Measurements from ENCODE around the gene FOXO3.
"Not testable (repeated sequence)": the region's sequence is repeated elsewhere in the genome, so short reads cannot be mapped to it uniquely, and the experiment has no call there.

The FOXO3 gene

GRCh38 chr6:108683976-108684375 lies 123.3 kb downstream of the FOXO3 start:
- DNase-seq (ENCODE audit: low spot score); H3K27ac Mint-ChIP-seq; H3K4me3 Mint-ChIP-seq; H3K36me3 Mint-ChIP-seq (ENCODE audit: low read depth); H3K4me1 Mint-ChIP-seq (ENCODE audit: low read depth); H3K27me3 Mint-ChIP-seq (ENCODE audit: low read depth); H3K9me3 Mint-ChIP-seq: not testable (repeated sequence)

- Mint-ChIP-seq H3K36me3 (ENCODE audit: low read depth) (no peaks in the 10 kb centered on the region), H3K9me3 (no peaks in the 10 kb centered on the region), H3K27me3 (ENCODE audit: low read depth) (no peaks in the 10 kb centered on the region), H3K27ac (no peak overlapping the region), H3K4me1 (ENCODE audit: low read depth) (peaks cover 8% of the 10 kb centered on the region), H3K4me3 (no peak overlapping the region)
- no peak for DNase-seq (ENCODE audit: low spot score)
These were observed 124.1 kb downstream of the FOXO3 start for GRCh38 chr6:108684771-108685329.

GRCh38 chr6:108685970-108686369 lies 125.3 kb downstream of the FOXO3 start:
- H3K4me3 Mint-ChIP-seq: no peak overlapping the region
- H3K4me1 Mint-ChIP-seq (ENCODE audit: low read depth): peaks cover 8% of the 10 kb centered on the region
- H3K36me3 Mint-ChIP-seq (ENCODE audit: low read depth): no peaks in the 10 kb centered on the region
- no peaks in the 10 kb centered on the region for H3K27me3 Mint-ChIP-seq (ENCODE audit: low read depth)
- no peak overlapping the region for H3K27ac Mint-ChIP-seq
- no peaks in the 10 kb centered on the region for H3K9me3 Mint-ChIP-seq
- DNase-seq (ENCODE audit: low spot score): no peak

- Mint-ChIP-seq H3K9me3 (no peaks in the 10 kb centered on the region), H3K27ac (no peak overlapping the region), H3K36me3 (ENCODE audit: low read depth) (no peaks in the 10 kb centered on the region), H3K4me1 (ENCODE audit: low read depth) (peaks cover 8% of the 10 kb centered on the region), H3K27me3 (ENCODE audit: low read depth) (no peaks in the 10 kb centered on the region), H3K4me3 (no peak overlapping the region)
- DNase-seq (ENCODE audit: low spot score): no peak
These were observed 126.2 kb downstream of the FOXO3 start for GRCh38 chr6:108686896-108687295.

GRCh38 chr6:108687921-108688320 lies 127.2 kb downstream of the FOXO3 start:
- no peaks in the 10 kb centered on the region for H3K9me3 Mint-ChIP-seq
- DNase-seq (ENCODE audit: low spot score): no peak
- no peaks in the 10 kb centered on the region for H3K36me3 Mint-ChIP-seq (ENCODE audit: low read depth)
- no peaks in the 10 kb centered on the region for H3K27me3 Mint-ChIP-seq (ENCODE audit: low read depth)
- H3K4me3 Mint-ChIP-seq: no peak overlapping the region
- peaks cover 8% of the 10 kb centered on the region for H3K4me1 Mint-ChIP-seq (ENCODE audit: low read depth)
- no peak overlapping the region for H3K27ac Mint-ChIP-seq

- no peak overlapping the region for H3K27ac Mint-ChIP-seq
- H3K36me3 Mint-ChIP-seq (ENCODE audit: low read depth): no peaks in the 10 kb centered on the region
- H3K9me3 Mint-ChIP-seq: no peaks in the 10 kb centered on the region
- H3K27me3 Mint-ChIP-seq (ENCODE audit: low read depth): no peaks in the 10 kb centered on the region
- DNase-seq (ENCODE audit: low spot score): no peak
- no peak overlapping the region for H3K4me3 Mint-ChIP-seq
- peaks cover 6% of the 10 kb centered on the region for H3K4me1 Mint-ChIP-seq (ENCODE audit: low read depth)
These were observed 128.8 kb downstream of the FOXO3 start for GRCh38 chr6:108689272-108690161.

GRCh38 chr6:108690326-108691049 lies 129.8 kb downstream of the FOXO3 start:
- H3K9me3 Mint-ChIP-seq: no peaks in the 10 kb centered on the region
- DNase-seq (ENCODE audit: low spot score): no peak

GRCh38 chr6:108693430-108694154 lies 132.9 kb downstream of the FOXO3 start:
- no peak overlapping the region for H3K27ac Mint-ChIP-seq
- no peaks in the 10 kb centered on the region for H3K9me3 Mint-ChIP-seq
- no peaks in the 10 kb centered on the region for H3K36me3 Mint-ChIP-seq (ENCODE audit: low read depth)
- H3K4me3 Mint-ChIP-seq: no peak overlapping the region
- no peaks in the 10 kb centered on the region for H3K4me1 Mint-ChIP-seq (ENCODE audit: low read depth)
- no peaks in the 10 kb centered on the region for H3K27me3 Mint-ChIP-seq (ENCODE audit: low read depth)
- no peak for DNase-seq (ENCODE audit: low spot score)

More at GRCh38 chr6:108690326-108691049, 129.8 kb downstream of the FOXO3 start:
- Mint-ChIP-seq H3K27ac (no peak overlapping the region), H3K4me3 (no peak overlapping the region), H3K36me3 (ENCODE audit: low read depth) (no peaks in the 10 kb centered on the region), H3K4me1 (ENCODE audit: low read depth) (no peaks in the 10 kb centered on the region), H3K27me3 (ENCODE audit: low read depth) (no peaks in the 10 kb centered on the region)

GRCh38 chr6:108694816-108695215 lies 134.1 kb downstream of the FOXO3 start:
- Mint-ChIP-seq H3K9me3 (no peaks in the 10 kb centered on the region), H3K4me1 (ENCODE audit: low read depth) (no peaks in the 10 kb centered on the region), H3K4me3 (no peak overlapping the region), H3K36me3 (ENCODE audit: low read depth) (no peaks in the 10 kb centered on the region), H3K27me3 (ENCODE audit: low read depth) (no peaks in the 10 kb centered on the region), H3K27ac (no peak overlapping the region)
- DNase-seq (ENCODE audit: low spot score): no peak

GRCh38 chr6:108697561-108698161 lies 136.9 kb downstream of the FOXO3 start:
- Mint-ChIP-seq H3K27me3 (ENCODE audit: low read depth) (no peaks in the 10 kb centered on the region), H3K36me3 (ENCODE audit: low read depth) (peaks cover 1% of the 10 kb centered on the region), H3K27ac (no peak overlapping the region), H3K4me1 (ENCODE audit: low read depth) (peaks cover 2% of the 10 kb centered on the region), H3K4me3 (no peak overlapping the region), H3K9me3 (peaks cover 20% of the 10 kb centered on the region)
- DNase-seq (ENCODE audit: low spot score): no peak

GRCh38 chr6:108698593-108699289 lies 138.0 kb downstream of the FOXO3 start:
- no peak overlapping the region for H3K27ac Mint-ChIP-seq
- H3K27me3 Mint-ChIP-seq (ENCODE audit: low read depth): no peaks in the 10 kb centered on the region
- peaks cover 1% of the 10 kb centered on the region for H3K36me3 Mint-ChIP-seq (ENCODE audit: low read depth)
- H3K4me1 Mint-ChIP-seq (ENCODE audit: low read depth): peaks cover 2% of the 10 kb centered on the region
- H3K4me3 Mint-ChIP-seq: no peak overlapping the region
- DNase-seq (ENCODE audit: low spot score): no peak
- H3K9me3 Mint-ChIP-seq: peaks cover 29% of the 10 kb centered on the region

GRCh38 chr6:108699290-108700041 lies 138.7 kb downstream of the FOXO3 start:
- Mint-ChIP-seq H3K36me3 (ENCODE audit: low read depth) (peaks cover 1% of the 10 kb centered on the region), H3K9me3 (peaks cover 29% of the 10 kb centered on the region), H3K4me1 (ENCODE audit: low read depth) (peaks cover 2% of the 10 kb centered on the region), H3K4me3 (no peak overlapping the region), H3K27ac (no peak overlapping the region), H3K27me3 (ENCODE audit: low read depth) (no peaks in the 10 kb centered on the region)
- no peak for DNase-seq (ENCODE audit: low spot score)
